T47D (cell line): ENCODE data around the gene CCL26.

Source experiments
- DNase-seq, 2 experiments: peaks; one replicate each; pipeline versions ENCODE4 v3.0.0 to v3.0.0-alpha.2; 2011 to 2012; ENCODE audit warnings: low read depth in 1 of 2, low spot score in 1 of 2
- JUND ChIP-seq: IDR thresholded peaks from 2 replicates; pipeline ENCODE4 v1.6.1; 2012; ENCODE audit warnings: low read depth
- in situ Hi-C: cut with HindIII; loops from 2 replicates; pipeline ENCODE4 v1.10.0; 2016; ENCODE audit warnings: low sequenced_read_pairs, low pct_unique_long_range_greater_than_20kb

The CCL26 gene

GRCh38 chr7:75772081-75773077 lies at the start of gene CCL26:
Gene CCL26 (minus strand): TSS chr7:75772211. CDS start chr7:75772176, 35 bp downstream.
- in situ Hi-C loops = no loop called here
- DNase-seq = no peak
- TF ChIP-seq JUND = no peak

- no peak for TF ChIP-seq JUND
- no peak for DNase-seq
- in situ Hi-C loops = no loop called here
Observed at GRCh38 chr7:75820688-75821087, 48.7 kb upstream of the CCL26 start.

- in situ Hi-C loops = no loop called here
- TF ChIP-seq JUND = no peak
- no peak for DNase-seq
Observed at GRCh38 chr7:75819711-75820110, 47.7 kb upstream of the CCL26 start.

DNA sequence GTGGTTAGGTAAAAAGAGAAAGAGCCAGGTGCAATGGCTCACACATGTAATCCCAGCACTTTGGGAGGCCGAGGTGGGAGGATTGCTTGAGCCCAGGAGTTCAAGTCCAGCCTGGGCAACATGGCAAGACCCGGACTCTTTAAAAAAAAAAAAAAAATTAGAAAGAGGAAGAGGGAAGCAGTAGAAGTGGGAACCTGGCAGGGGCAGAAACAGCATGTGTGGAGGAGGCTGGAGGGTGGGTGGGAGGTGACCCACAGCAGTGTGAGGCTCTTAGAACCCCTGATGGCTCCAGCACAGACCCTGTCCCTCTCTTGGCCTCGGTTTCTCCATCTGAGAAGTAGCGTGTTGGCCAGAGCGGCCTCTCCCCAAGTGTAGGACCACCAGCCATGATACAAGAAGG lies 46.5 kb upstream of the CCL26 start:
- no peak for DNase-seq
- TF ChIP-seq JUND = no peak
- in situ Hi-C loops = no loop called here

DNA sequence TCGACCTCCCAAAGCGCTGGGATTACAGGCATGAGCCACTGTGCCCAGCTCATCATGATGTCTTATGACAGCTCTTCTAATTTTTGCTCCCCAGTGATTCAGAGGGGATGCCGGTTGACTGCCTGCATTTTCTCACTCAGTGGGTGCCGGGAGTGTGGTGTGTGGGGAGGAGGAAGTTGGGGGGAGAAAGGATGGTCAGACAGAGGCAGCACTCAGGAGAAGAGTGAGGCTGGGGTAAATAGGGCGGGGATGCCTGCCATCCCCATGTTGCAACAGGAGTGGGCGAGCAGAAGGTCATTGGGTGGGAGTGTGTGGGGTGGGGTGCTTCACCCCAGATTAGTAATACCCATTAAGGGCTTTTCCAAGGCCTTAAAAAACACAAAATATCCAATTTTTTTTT lies 45.1 kb upstream of the CCL26 start:
- DNase-seq = no peak
- in situ Hi-C loops = no loop called here
- TF ChIP-seq JUND = no peak

DNA sequence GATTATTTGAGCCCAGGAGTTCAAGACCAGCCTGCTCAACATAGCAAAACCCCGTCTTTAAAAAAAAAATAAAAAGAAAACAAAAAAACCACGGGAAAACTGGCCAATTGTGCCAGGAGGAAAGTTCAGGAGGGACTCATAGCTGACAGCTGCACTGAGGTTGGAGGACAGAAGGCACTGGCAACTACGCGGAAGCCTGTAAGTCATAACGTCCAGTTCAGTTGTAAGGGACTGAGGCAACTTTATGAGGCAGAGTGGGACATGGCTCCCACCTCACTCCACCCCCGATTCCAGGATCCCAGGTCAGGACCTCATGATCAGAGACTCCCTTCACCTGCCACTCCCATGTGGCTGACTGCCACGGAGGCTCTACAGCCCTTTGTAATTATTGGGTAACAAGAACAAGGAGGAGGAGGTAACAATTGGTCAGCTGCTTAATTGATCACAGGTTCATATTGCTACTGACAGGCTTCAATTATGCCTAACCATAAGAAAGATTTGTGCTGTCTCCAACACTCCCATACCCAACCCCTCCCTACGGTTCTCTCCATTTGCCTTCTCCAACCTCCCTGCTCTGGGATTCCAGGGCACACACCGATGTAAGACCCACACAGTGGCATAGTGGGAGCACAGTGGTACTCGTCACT lies 43.5 kb upstream of the CCL26 start:
- TF ChIP-seq JUND = no peak
- no peak for DNase-seq
- in situ Hi-C loops = no loop called here

- no peak for TF ChIP-seq JUND
- in situ Hi-C loops = no loop called here
- DNase-seq = no peak
Observed at GRCh38 chr7:75814407-75814947, 42.5 kb upstream of the CCL26 start.

GRCh38 chr7:75813781-75814236 lies 41.8 kb upstream of the CCL26 start, which contains the start of gene CCL24:
Gene CCL24 (minus strand): TSS chr7:75813806. CDS start chr7:75813715, 91 bp downstream.
- DNase-seq = no peak
- in situ Hi-C loops = no loop called here
- TF ChIP-seq JUND = no peak

DNA sequence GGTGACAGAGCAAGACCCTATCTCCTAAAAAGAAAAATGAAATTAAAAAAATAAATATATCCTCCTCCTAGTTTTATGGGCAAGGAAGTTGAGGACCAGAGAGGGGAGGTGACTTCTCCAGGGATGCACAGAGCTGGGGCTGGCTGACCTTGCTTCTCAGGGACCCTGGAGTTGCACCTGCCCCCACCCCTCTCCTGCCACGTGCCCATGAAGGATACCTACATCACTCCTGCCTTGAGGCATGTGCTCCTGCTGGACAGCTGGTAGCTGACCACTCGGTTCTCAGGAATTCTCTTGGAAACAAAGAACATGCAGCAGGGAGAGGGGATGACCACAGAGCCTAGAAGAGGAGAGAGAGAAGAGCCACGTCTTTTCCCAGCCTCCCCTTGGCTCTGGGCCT lies 41.1 kb upstream of the CCL26 start:
- no peak for TF ChIP-seq JUND
- in situ Hi-C loops = no loop called here
- no peak for DNase-seq

DNA sequence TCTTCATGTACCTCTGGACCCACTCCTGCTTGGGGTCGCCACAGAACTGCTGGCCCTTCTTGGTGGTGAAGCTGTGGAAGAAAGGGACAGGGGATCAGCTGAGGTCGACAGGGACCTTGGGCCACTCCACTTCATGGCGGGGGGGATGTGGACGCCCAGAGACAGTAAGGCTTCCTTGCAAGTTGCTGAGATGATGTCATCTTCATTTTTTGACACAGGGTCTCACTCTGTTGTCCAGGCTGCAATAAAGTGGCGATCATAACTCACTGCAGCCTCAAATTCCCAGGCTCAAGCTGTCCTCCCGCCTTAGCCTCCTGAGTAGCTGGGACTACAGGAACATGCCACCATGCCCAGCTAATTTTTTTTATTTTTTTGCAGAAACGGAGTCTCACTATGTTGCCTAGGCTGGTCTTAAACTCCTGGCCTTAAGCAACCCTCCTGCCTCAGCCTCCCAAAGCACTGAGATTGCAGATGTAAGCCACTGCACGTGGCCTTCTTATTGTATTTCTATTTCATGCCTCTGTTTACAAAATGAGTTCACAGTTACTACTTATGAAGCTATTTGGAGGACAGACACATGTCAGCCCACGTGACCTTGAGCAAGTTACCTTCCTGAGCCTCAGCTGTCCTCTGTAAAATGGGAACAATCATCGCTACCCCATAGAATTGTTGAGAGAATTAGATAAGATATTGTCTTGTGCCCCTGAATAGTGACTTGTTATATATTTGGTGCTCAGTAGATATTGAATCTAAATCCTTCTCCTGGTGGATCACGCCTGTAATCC lies 40.1 kb upstream of the CCL26 start:
- TF ChIP-seq JUND = no peak
- no peak for DNase-seq
- in situ Hi-C loops = no loop called here

DNA sequence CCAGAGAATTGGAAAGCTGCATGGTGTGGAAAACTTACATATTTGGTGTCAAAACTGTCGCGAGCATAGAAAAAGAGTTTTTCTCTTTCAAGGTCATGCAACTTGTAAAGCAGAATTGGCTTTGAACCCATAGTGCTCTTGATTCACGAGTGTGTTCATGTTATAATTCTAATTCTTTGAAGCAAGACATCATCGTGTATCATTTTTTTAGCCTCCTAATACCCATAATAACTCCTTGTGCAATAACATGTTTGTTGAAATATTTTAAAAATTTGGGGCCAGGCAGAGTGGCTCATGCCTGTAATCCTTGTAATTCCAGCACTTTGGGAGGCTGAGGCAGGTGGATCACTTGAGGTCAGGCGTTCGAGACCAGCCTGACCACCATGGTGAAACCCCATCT lies 37.4 kb upstream of the CCL26 start:
- in situ Hi-C loops = no loop called here
- DNase-seq = no peak
- TF ChIP-seq JUND = no peak

DNA sequence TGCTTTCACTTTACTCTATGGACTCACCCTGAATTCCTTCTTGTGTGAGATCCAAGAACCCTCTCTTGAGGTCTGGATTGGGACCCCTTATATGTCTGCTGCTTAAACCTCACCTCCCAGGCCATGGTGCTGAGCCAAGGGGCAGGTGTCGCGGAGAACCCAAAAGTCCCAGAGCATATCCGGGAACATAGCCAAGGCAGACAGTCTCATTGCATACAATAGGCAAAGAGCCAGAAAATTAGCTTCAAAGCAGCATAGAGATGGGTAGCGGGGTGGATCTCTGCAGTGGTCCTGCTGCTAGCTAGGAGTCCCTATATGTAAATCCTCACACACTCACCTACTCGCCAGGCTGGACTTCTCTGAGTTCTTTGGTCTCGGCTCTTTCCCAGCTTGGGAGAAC lies 36.1 kb upstream of the CCL26 start:
- no peak for DNase-seq
- TF ChIP-seq JUND = no peak
- in situ Hi-C loops = no loop called here
